Middle frontal gyrus (tissue), 1 donor: ENCODE data around the gene SFXN3.

Experiments
- DNase-seq: peaks from one replicate; pipeline ENCODE4 v3.0.0-alpha.2; 2015; ENCODE audit warnings: low spot score; ENCODE audit errors: extremely low spot score

The SFXN3 gene

GRCh38 chr10:101072923-101073322 is 41.9 kb downstream of the SFXN3 start:
- no peak for DNase-seq

GRCh38 chr10:101073631-101074030 is 42.6 kb downstream of the SFXN3 start:
- no peak for DNase-seq

- DNase-seq: no peak
Measured at GRCh38 chr10:101075775-101076174, 44.7 kb downstream of the SFXN3 start.

GRCh38 chr10:101076630-101077029 is 45.6 kb downstream of the SFXN3 start:
- DNase-seq: no peak

GRCh38 chr10:101079874-101080273 is 48.8 kb downstream of the SFXN3 start:
- no peak for DNase-seq

- no peak for DNase-seq
Measured at GRCh38 chr10:101080933-101081931, 50.2 kb downstream of the SFXN3 start.

GRCh38 chr10:101085846-101086245 is 54.8 kb downstream of the SFXN3 start:
- no peak for DNase-seq

GRCh38 chr10:101087376-101087775 is 56.3 kb downstream of the SFXN3 start:
- DNase-seq: no peak

- DNase-seq: no peak
Measured at GRCh38 chr10:101087965-101088364, 56.9 kb downstream of the SFXN3 start.

GRCh38 chr10:101089520-101090299 is 58.7 kb downstream of the SFXN3 start:
- DNase-seq: no peak

- DNase-seq: no peak
Measured at GRCh38 chr10:101090597-101090996, 59.6 kb downstream of the SFXN3 start.
